ENCODE results near the gene CECR2. TPM values are rescaled to one million over a fixed set of nuclear protein-coding genes. Genes with fewer than 3 reads are reported as not detected.

CECR2 gene
- total and polyA plus RNA-seq, 10 of the 15 experiments (the other 5 are each of a cell fraction or from before 2014, with no cell fraction given): 0.01 to 0.08 (median 0.01) TPM; not detected in 7

DNA sequence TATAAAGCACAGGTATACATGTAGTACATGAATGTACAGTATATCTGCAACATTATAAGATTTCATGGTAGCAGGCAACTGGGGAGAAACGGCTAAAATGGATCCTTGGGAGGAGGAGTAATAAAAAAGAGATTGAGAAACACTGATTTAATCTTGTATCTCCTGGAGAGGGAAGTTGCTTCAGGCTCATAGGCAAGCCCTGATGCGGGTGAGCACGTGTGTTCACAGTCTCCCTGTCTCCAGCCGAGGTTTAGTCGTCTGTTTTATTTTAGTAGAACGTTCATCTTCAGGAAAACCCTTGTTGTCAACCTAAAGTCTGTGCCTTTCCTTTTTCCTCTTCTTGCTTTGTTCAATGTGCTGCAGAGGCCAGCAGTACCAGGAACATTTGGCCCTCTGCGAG, 172.2 kb downstream of the CECR2 start:
- Histone ChIP-seq H3K36me3 (ENCODE audit: control insufficient read depth in 2 of 2, insufficient read depth in 2 of 2, low read length in 1 of 2) (no peaks in the 10 kb centered on the region), H3K27me3 (replicated peaks in 1 of 2; ENCODE audit: control insufficient read depth in 2 of 2, insufficient read depth in 2 of 2, low read length in 1 of 2) (no peaks in the 10 kb centered on the region; a peak in 1 of 4 replicates), H3K27ac (ENCODE audit: control insufficient read depth, insufficient read depth) (no peak overlapping the region), H3K4me3 (no peak overlapping the region), H3K79me2 (ENCODE audit: control insufficient read depth, insufficient read depth, low read length) (no peaks in the 10 kb centered on the region), H2AFZ (ENCODE audit: control insufficient read depth, low read depth, low read length) (no peak overlapping the region), H4K20me1 (ENCODE audit: control insufficient read depth, insufficient read depth) (no peaks in the 10 kb centered on the region), H3K9ac (ENCODE audit: control insufficient read depth, insufficient read depth, low read length) (no peak overlapping the region), H3K4me2 (ENCODE audit: control insufficient read depth, insufficient read depth) (no peak overlapping the region), H3K4me1 (ENCODE audit: control insufficient read depth, insufficient read depth, low read length) (no peaks in the 10 kb centered on the region), H3K9me3 (replicated peaks; ENCODE audit: control insufficient read depth, insufficient read depth, low read length) (no peaks in the 10 kb centered on the region)
- CTCF ChIA-PET: no interaction called here
- ATAC-seq: no peak
- 41% methylated on average over 7 of the region's 7 CpGs for WGBS (ENCODE audit: insufficient coverage, insufficient replicate concordance, low lambda C conversion rate, missing lambda C conversion rate)
- RAD21 ChIA-PET (ENCODE audit: unreplicated experiment): no interaction called here
- in situ Hi-C loops (cut with MboI) (no loop called here), intact Hi-C loops (cut with micrococcal nuclease; ENCODE audit: unreplicated experiment) (no loop called here)
- no TSS peak for BruUV-seq (replicated peaks)
- POLR2A ChIA-PET: interaction anchor here (0.9 kb wide), 1 partner anchor 40 kb away, joined by 4 read pairs; no protein-coding TSS in a partner anchor
- SMC1A ChIA-PET (ENCODE audit: uncharacterized antibody, unreplicated experiment): no interaction called here
- DNase-seq (ENCODE audit: low read depth, low spot score): no peak
- TF ChIP-seq MEF2B (IDR thresholded peaks at IDR 0.05; ENCODE audit: partially characterized antibody, poor library complexity, severe bottlenecking) (no peak), NR2F1 (conservative IDR thresholded peaks at IDR 0.05) (no peak), BMI1 (IDR thresholded peaks at IDR 0.05; ENCODE audit: borderline replicate concordance) (no peak), CBFB (IDR thresholded peaks at IDR 0.05; ENCODE audit: low read depth) (no peak), ATF7 (IDR thresholded peaks at IDR 0.05; ENCODE audit: low read depth) (no peak), NFIC (IDR thresholded peaks at IDR 0.05; ENCODE audit: low read depth, low read length) (no peak), ETV6 (conservative IDR thresholded peaks at IDR 0.05 in 1 of 2, IDR thresholded peaks at IDR 0.05 in 1 of 2; ENCODE audit: borderline replicate concordance in 1 of 2, low read depth in 1 of 2) (no peak), SMC3 (IDR thresholded peaks at IDR 0.05; ENCODE audit: borderline replicate concordance, low read length) (no peak), IKZF1 (conservative IDR thresholded peaks at IDR 0.05) (no peak), TCF3 (IDR thresholded peaks at IDR 0.05; ENCODE audit: borderline replicate concordance, insufficient read depth, low read depth, low read length) (no peak), POU2F2 (IDR thresholded peaks at IDR 0.05; ENCODE audit: borderline replicate concordance, low read depth, low read length) (no peak), CHD1 (IDR thresholded peaks at IDR 0.05; ENCODE audit: low read depth, low read length) (no peak), STAT3 (IDR thresholded peaks at IDR 0.05; ENCODE audit: low read depth, low read length) (no peak), HDGF (IDR thresholded peaks at IDR 0.05) (no peak), CBX3 (IDR thresholded peaks at IDR 0.05; ENCODE audit: borderline replicate concordance, low read depth) (no peak)
- TF ChIP-seq, protein P1, sequence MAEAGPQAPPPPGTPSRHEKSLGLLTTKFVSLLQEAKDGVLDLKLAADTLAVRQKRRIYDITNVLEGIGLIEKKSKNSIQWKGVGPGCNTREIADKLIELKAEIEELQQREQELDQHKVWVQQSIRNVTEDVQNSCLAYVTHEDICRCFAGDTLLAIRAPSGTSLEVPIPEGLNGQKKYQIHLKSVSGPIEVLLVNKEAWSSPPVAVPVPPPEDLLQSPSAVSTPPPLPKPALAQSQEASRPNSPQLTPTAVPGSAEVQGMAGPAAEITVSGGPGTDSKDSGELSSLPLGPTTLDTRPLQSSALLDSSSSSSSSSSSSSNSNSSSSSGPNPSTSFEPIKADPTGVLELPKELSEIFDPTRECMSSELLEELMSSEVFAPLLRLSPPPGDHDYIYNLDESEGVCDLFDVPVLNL (IDR thresholded peaks at IDR 0.05; ENCODE audit: low read depth, low read length): no peak
- TF ChIP-seq, protein P2, sequence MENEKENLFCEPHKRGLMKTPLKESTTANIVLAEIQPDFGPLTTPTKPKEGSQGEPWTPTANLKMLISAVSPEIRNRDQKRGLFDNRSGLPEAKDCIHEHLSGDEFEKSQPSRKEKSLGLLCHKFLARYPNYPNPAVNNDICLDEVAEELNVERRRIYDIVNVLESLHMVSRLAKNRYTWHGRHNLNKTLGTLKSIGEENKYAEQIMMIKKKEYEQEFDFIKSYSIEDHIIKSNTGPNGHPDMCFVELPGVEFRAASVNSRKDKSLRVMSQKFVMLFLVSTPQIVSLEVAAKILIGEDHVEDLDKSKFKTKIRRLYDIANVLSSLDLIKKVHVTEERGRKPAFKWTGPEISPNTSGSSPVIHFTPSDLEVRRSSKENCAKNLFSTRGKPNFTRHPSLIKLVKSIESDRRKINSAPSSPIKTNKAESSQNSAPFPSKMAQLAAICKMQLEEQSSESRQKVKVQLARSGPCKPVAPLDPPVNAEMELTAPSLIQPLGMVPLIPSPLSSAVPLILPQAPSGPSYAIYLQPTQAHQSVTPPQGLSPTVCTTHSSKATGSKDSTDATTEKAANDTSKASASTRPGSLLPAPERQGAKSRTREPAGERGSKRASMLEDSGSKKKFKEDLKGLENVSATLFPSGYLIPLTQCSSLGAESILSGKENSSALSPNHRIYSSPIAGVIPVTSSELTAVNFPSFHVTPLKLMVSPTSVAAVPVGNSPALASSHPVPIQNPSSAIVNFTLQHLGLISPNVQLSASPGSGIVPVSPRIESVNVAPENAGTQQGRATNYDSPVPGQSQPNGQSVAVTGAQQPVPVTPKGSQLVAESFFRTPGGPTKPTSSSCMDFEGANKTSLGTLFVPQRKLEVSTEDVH (IDR thresholded peaks at IDR 0.05; ENCODE audit: low read depth, partially characterized antibody): no peak
- TF ChIP-seq, protein P3, sequence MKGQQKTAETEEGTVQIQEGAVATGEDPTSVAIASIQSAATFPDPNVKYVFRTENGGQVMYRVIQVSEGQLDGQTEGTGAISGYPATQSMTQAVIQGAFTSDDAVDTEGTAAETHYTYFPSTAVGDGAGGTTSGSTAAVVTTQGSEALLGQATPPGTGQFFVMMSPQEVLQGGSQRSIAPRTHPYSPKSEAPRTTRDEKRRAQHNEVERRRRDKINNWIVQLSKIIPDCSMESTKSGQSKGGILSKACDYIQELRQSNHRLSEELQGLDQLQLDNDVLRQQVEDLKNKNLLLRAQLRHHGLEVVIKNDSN (IDR thresholded peaks at IDR 0.05; ENCODE audit: borderline replicate concordance, extremely low read length, insufficient read depth, low read depth, low read length): no peak
- TF ChIP-seq, protein P4, sequence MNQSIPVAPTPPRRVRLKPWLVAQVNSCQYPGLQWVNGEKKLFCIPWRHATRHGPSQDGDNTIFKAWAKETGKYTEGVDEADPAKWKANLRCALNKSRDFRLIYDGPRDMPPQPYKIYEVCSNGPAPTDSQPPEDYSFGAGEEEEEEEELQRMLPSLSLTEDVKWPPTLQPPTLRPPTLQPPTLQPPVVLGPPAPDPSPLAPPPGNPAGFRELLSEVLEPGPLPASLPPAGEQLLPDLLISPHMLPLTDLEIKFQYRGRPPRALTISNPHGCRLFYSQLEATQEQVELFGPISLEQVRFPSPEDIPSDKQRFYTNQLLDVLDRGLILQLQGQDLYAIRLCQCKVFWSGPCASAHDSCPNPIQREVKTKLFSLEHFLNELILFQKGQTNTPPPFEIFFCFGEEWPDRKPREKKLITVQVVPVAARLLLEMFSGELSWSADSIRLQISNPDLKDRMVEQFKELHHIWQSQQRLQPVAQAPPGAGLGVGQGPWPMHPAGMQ (IDR thresholded peaks at IDR 0.05; ENCODE audit: borderline replicate concordance): no peak
- FAIRE-seq: no peak
